ENCODE results near the gene SLC6A17.
A peak's percentile ranks its signal among the peaks of the same experiment; 100 is the strongest.

SLC6A17 gene

GRCh38 chr1:110218137-110218536, 67.8 kb downstream of the SLC6A17 start:
- no peak overlapping the region for H3K27ac Mint-ChIP-seq
- H3K9me3 Mint-ChIP-seq, result no peaks in the 10 kb centered on the region
- no peak for DNase-seq
- H3K27me3 Mint-ChIP-seq (ENCODE audit: low read depth, poor library complexity), result peaks cover 37% of the 10 kb centered on the region
- peaks cover 2% of the 10 kb centered on the region for H3K4me1 Mint-ChIP-seq
- TF ChIP-seq, protein P1, sequence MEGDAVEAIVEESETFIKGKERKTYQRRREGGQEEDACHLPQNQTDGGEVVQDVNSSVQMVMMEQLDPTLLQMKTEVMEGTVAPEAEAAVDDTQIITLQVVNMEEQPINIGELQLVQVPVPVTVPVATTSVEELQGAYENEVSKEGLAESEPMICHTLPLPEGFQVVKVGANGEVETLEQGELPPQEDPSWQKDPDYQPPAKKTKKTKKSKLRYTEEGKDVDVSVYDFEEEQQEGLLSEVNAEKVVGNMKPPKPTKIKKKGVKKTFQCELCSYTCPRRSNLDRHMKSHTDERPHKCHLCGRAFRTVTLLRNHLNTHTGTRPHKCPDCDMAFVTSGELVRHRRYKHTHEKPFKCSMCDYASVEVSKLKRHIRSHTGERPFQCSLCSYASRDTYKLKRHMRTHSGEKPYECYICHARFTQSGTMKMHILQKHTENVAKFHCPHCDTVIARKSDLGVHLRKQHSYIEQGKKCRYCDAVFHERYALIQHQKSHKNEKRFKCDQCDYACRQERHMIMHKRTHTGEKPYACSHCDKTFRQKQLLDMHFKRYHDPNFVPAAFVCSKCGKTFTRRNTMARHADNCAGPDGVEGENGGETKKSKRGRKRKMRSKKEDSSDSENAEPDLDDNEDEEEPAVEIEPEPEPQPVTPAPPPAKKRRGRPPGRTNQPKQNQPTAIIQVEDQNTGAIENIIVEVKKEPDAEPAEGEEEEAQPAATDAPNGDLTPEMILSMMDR (IDR thresholded peaks at IDR 0.05), result no peak
- no peak overlapping the region for H3K4me3 Mint-ChIP-seq
- no peaks in the 10 kb centered on the region for H3K36me3 Mint-ChIP-seq (ENCODE audit: low read depth)

DNA sequence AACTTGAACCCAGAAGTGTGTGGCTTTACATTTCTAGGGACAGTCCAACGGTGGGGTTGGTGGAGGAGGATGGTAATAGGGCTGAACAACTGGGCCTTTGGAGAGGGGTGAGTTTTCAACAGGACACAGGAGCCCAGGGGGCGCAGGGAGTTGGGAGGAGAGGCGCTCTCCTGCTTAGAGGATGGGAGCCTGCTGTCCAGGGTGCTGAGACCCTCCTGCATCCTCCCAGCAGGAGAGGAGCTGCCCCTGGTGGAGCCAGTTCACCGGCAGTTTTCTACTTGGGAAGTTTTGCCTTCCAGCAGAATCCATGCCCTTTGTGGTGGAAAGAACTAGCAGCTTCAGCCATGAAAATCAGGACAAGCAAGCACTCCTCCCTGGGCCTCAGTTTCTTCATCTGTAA, 68.4 kb downstream of the SLC6A17 start:
- TF ChIP-seq, protein P1 (IDR thresholded peaks at IDR 0.05), result no peak
- no peak overlapping the region for H3K27ac Mint-ChIP-seq
- DNase-seq, result peak; percentile 71
- H3K36me3 Mint-ChIP-seq (ENCODE audit: low read depth), result no peaks in the 10 kb centered on the region
- H3K4me3 Mint-ChIP-seq, result no peak overlapping the region
- H3K9me3 Mint-ChIP-seq, result no peaks in the 10 kb centered on the region
- H3K27me3 Mint-ChIP-seq (ENCODE audit: low read depth, poor library complexity), result peaks cover 31% of the 10 kb centered on the region
- no peaks in the 10 kb centered on the region for H3K4me1 Mint-ChIP-seq

GRCh38 chr1:110220324-110220723, 70.0 kb downstream of the SLC6A17 start:
- TF ChIP-seq, protein P1 (IDR thresholded peaks at IDR 0.05), result no peak
- H3K27me3 Mint-ChIP-seq (ENCODE audit: low read depth, poor library complexity), result peaks cover 17% of the 10 kb centered on the region
- H3K27ac Mint-ChIP-seq, result no peak overlapping the region
- H3K4me1 Mint-ChIP-seq, result peaks cover 3% of the 10 kb centered on the region
- no peaks in the 10 kb centered on the region for H3K36me3 Mint-ChIP-seq (ENCODE audit: low read depth)
- H3K4me3 Mint-ChIP-seq, result no peak overlapping the region
- H3K9me3 Mint-ChIP-seq, result no peaks in the 10 kb centered on the region
- no peak for DNase-seq

DNA sequence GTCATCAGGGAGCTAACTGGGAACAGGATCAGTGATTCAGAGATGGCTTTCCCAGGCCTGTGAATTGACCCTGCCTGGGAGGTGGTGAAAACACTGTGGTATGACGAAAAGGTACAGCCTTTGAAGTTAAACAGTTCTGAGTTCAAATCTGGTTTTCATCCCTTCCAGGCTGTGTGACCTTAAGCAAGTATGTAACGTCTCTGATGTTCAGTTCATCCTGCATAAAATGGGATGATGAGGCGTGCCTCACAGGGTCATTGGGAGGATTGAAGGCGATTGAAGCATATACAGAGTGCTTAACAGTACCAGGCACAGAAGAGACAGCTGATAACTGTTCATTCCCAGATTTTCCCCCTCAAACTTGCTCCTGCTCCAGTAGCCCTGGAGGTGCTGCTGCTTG, 70.8 kb downstream of the SLC6A17 start:
- TF ChIP-seq, protein P1 (IDR thresholded peaks at IDR 0.05), result no peak
- Mint-ChIP-seq H3K9me3 (no peaks in the 10 kb centered on the region), H3K27me3 (ENCODE audit: low read depth, poor library complexity) (peaks cover 13% of the 10 kb centered on the region), H3K4me1 (peaks cover 4% of the 10 kb centered on the region), H3K36me3 (ENCODE audit: low read depth) (no peaks in the 10 kb centered on the region), H3K27ac (no peak overlapping the region), H3K4me3 (no peak overlapping the region)
- DNase-seq, result no peak

GRCh38 chr1:110223127-110223526, 72.8 kb downstream of the SLC6A17 start:
- Mint-ChIP-seq H3K27ac (no peak overlapping the region), H3K4me1 (peaks cover 4% of the 10 kb centered on the region), H3K27me3 (ENCODE audit: low read depth, poor library complexity) (peaks cover 10% of the 10 kb centered on the region), H3K9me3 (no peaks in the 10 kb centered on the region), H3K4me3 (no peak overlapping the region), H3K36me3 (ENCODE audit: low read depth) (no peaks in the 10 kb centered on the region)
- TF ChIP-seq, protein P1 (IDR thresholded peaks at IDR 0.05), result no peak
- DNase-seq, result no peak

- Mint-ChIP-seq H3K36me3 (ENCODE audit: low read depth) (no peaks in the 10 kb centered on the region), H3K27me3 (ENCODE audit: low read depth, poor library complexity) (peaks cover 10% of the 10 kb centered on the region), H3K27ac (no peak overlapping the region), H3K4me1 (peaks cover 5% of the 10 kb centered on the region), H3K4me3 (no peak overlapping the region), H3K9me3 (no peaks in the 10 kb centered on the region)
- no peak for DNase-seq
- TF ChIP-seq, protein P1 (IDR thresholded peaks at IDR 0.05), result no peak
Measured at GRCh38 chr1:110223581-110223980, 73.3 kb downstream of the SLC6A17 start.
